Endothelial cell of umbilical vein (primary cell): ENCODE measurements around the gene BLID.

Experiments
- CTCF ChIP-seq, 2 donors: IDR thresholded peaks; 1 replicate in 1 of 2; 2 replicates in 1 of 2; pipeline ENCODE4 v1.5.1; 2011; ENCODE audit warnings: low read length in 2 of 2, mild to moderate bottlenecking in 2 of 2, moderate library complexity in 2 of 2, control low read depth in 1 of 2, inconsistent platforms in 1 of 2, low read depth in 1 of 2; ENCODE audit not compliant: insufficient read depth in 1 of 2; ENCODE audit errors: extremely low read depth in 1 of 2
- EZH2 ChIP-seq: IDR thresholded peaks from 2 replicates; pipeline ENCODE4 v1.6.1; 2012; ENCODE audit warnings: borderline replicate concordance, low read depth, mild to moderate bottlenecking, moderate library complexity, low read length, inconsistent platforms; ENCODE audit not compliant: severe bottlenecking
- FOS ChIP-seq: IDR thresholded peaks from 2 replicates; pipeline ENCODE4 v1.6.1; 2011; ENCODE audit warnings: mild to moderate bottlenecking, low read length, moderate library complexity, borderline replicate concordance; ENCODE audit not compliant: insufficient read depth
- GATA2 ChIP-seq: IDR thresholded peaks from 2 replicates; pipeline ENCODE4 v1.7.0; 2011; ENCODE audit warnings: low read depth, mild to moderate bottlenecking, moderate library complexity, mixed read lengths, low read length; ENCODE audit not compliant: insufficient read length, insufficient read depth
- JUN ChIP-seq: IDR thresholded peaks from 2 replicates; pipeline ENCODE4 v1.6.1; 2011; ENCODE audit warnings: borderline replicate concordance, low read depth; ENCODE audit not compliant: insufficient read length, insufficient read depth
- MAX ChIP-seq: IDR thresholded peaks from 2 replicates; pipeline ENCODE4 v1.6.1; 2011; ENCODE audit not compliant: insufficient read depth, insufficient read length
- POLR2A ChIP-seq: IDR thresholded peaks from 2 replicates; pipeline ENCODE4 v1.6.1; 2012; ENCODE audit warnings: low read depth, mild to moderate bottlenecking, control low read depth, low read length
- POLR2AphosphoS5 ChIP-seq: IDR thresholded peaks from 2 replicates; pipeline ENCODE4 v1.6.1; 2012; ENCODE audit warnings: low read depth, mild to moderate bottlenecking, control low read depth, low read length, moderate library complexity; ENCODE audit not compliant: insufficient read depth

- no peak for TF ChIP-seq CTCF (IDR thresholded peaks at IDR 0.05; ENCODE audit: extremely low read depth in 1 of 2, insufficient read depth in 1 of 2, low read depth in 1 of 2, low read length in 2 of 2)
- TF ChIP-seq POLR2AphosphoS5: no peak
- TF ChIP-seq JUN: no peak
- no peak for TF ChIP-seq EZH2
- no peak for TF ChIP-seq POLR2A
- TF ChIP-seq FOS: no peak
- no peak for TF ChIP-seq GATA2
- TF ChIP-seq MAX: no peak
These were observed 24.2 kb downstream of the BLID start for GRCh38 chr11:122091835-122092234.
